ENCODE measurements around the gene FEN1. TPM values are rescaled to one million over a fixed set of nuclear protein-coding genes. Genes with fewer than 3 reads are reported as not detected.

FEN1 gene
- total RNA-seq, 2 experiments from 2014 or later = 141 to 150 TPM

DNA sequence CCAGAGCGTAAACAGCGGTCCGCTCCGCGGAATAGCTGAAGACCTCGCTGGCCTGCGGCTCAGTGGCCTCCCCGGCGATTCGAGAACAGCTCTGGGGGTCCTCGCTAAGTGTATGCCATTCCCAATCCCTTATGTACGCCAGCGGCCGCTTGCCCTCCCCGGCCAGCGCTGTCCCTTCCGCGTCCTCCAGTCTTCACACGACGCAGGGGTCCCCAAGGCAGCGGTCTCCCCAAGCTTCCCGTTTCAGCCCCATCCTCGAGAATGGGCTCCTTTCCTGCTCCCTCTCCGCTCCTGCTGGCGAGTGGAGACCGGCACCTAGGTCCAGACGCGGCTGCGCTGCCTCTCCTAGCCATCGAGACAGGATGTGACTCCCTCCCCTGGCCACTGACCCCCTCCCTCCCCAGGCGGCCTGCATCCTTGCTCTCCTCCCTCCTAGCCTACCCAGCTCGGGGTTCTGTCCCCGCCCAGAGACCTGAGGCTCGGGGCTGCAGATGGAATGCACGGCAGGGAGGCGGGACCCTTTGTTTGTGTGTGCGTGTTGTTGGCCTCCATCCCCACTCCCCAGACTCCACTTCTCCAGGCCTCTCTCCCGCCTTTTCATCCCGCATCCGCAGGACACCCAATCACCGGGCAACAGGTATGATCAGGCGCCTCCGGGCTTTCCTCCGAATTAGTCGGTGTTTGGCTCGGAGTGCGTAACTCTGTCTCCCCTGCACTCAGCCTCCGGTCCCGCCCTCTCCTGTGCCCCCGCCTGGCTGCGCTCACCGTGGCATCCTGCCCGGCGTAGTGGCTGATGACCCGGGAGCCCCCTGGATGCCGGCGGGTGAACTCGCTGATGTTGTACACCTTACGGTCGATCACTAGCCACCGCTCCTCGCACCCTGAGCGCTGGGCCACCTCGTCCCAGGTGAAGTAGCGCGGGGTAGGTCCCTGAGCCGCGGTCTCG is 23.4 kb downstream of the FEN1 start:
- Mint-ChIP-seq H3K4me3 (peak overlapping the region; percentile 92), H3K36me3 (peaks cover 22% of the 10 kb centered on the region), H3K4me1 (peaks cover 11% of the 10 kb centered on the region), H3K27me3 (peaks cover 15% of the 10 kb centered on the region), H3K9me3 (ENCODE audit: low read depth) (no peaks in the 10 kb centered on the region), H3K27ac (peak overlapping the region; percentile 91)
- CTCF ChIA-PET = interaction anchor here (1.0 to 10.5 kb wide), 12 partner anchors 8 to 515 kb away, joined by 3 to 173 read pairs (median 4); partner anchors contain the start of genes FADS2, FEN1 and TMEM258
- ATAC-seq (peak; percentile 68), DNase-seq (peak; percentile 80)

DNA sequence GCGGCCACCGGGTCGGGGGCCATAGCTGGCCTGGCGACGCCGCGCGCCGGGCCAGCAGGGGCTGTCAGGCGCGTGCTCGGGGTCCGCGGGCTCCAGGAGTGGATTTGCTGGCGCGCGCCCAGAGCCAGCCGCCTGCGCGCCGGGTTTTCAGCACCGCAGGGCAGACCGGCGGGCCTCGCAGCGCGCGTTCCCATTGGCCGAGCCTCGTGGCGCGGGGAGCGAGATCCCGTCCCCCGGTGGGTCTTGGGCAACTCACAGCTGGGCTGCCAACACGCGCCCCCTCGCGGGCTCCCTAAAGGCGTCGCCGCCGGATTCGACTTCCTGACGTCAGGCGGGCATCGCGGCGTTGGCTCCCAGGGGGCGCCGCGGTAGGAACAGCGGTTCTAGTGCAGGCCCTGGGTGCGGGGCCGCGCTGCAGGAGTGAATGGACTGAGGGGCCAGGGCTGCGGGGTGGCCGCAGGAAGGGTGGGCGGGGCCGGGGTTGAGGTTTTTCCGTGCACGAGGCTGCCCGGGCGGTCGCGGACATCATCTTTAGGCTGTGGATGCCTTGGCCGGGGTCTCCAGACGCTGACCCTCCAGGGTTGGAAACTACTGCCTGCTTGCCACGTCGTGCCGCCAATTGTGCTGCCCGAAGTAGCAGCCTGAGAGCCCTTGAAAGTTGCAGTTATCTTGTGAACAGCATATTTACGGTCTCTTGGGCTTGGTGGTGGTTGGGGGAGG is 24.2 kb downstream of the FEN1 start, which contains the start of gene FADS1:
Gene FADS1, minus strand, starts transcription at position 268 of the 720 bp plus-strand sequence. Its CDS starts 74 bp downstream, at position 194.
- Mint-ChIP-seq H3K4me3 (peak within 1 kb of the TSS; percentile 92), H3K27ac (peak within 1 kb of the TSS; percentile 91), H3K36me3 (peaks cover 19% of the 10 kb centered on the region), H3K4me1 (peaks cover 11% of the 10 kb centered on the region), H3K27me3 (peaks cover 15% of the 10 kb centered on the region), H3K9me3 (ENCODE audit: low read depth) (no peaks in the 10 kb centered on the region)
- CTCF ChIA-PET = interaction anchor here (1.5 to 10.5 kb wide), 4 partner anchors 12 to 20 kb away, joined by 3 to 173 read pairs (median 34); partner anchors contain the start of genes FADS2, FEN1 and TMEM258
- DNase-seq (peak; percentile 88), ATAC-seq (peak; percentile 67)

DNA sequence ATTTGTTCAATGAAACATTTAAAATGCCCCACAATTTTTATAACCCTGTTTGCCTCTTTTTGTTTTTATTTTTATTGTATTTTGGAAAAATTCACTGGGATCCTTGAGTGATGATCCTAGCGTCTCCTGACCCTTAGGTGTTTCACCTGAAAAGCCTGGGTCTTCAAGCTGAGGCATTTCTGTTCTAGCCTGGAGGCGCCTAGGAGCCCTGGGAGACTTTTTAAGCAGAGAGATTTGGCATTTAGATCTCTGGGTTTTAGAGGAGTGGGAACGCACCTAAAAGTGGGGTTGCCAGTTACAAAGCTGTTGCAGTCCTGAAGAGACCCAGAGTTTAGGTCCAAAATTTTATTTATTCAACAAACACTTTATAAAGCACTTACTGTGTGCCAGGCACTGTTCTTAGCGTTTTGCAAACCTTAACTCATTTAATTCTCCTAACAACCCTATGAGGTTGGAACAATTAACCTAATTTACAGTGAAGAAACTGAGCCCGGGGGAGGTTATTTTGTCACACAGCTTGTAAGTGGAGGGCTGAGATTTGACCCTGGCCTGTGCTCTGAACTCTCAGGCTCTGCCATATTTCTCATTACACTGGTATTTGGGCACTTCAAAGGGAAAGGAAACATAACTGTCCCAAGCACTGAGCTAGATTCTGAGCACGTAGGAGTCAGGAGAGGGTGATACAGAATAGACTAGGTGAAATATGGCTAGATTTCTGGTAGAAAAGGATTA is 24.9 kb downstream of the FEN1 start:
- peak overlapping the region; percentile 92 for H3K4me3 Mint-ChIP-seq
- peak overlapping the region; percentile 24 for H3K27ac Mint-ChIP-seq
- peaks cover 11% of the 10 kb centered on the region for H3K4me1 Mint-ChIP-seq
- DNase-seq (no peak), ATAC-seq (no peak)
- H3K36me3 Mint-ChIP-seq = peaks cover 14% of the 10 kb centered on the region
- H3K27me3 Mint-ChIP-seq = peaks cover 15% of the 10 kb centered on the region
- CTCF ChIA-PET = interaction anchor here (1.0 to 10.5 kb wide), 5 partner anchors 10 to 81 kb away, joined by 3 to 173 read pairs (median 7); partner anchors contain the start of genes FADS2, FEN1 and TMEM258
- no peaks in the 10 kb centered on the region for H3K9me3 Mint-ChIP-seq (ENCODE audit: low read depth)

DNA sequence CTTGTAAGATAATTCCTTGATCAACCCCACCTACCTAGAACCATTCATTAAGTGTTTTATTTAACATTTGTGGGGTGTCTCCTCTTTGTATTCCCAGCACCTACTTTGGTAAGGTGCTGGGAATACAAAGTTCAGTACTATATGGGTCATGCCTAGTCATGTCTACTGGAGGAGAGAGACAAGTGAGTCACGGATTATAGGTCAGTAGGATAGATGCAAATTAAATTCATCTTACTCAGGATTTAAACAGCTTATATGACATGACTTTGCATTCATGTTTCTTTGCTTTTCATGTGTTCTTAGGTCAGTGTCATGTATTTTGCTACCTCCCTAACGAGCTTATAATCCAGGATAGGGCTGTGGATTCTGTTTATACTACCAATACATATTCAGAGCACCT is 27.5 kb downstream of the FEN1 start:
- no peak overlapping the region for H3K4me3 Mint-ChIP-seq
- CTCF ChIA-PET = interaction anchor here (0.9 to 1.4 kb wide), 2 partner anchors 9 to 23 kb away, joined by 5 read pairs; no protein-coding TSS in a partner anchor
- peaks cover 6% of the 10 kb centered on the region for H3K36me3 Mint-ChIP-seq
- ATAC-seq (no peak), DNase-seq (no peak)
- H3K4me1 Mint-ChIP-seq = peaks cover 6% of the 10 kb centered on the region
- peaks cover 20% of the 10 kb centered on the region for H3K27me3 Mint-ChIP-seq
- no peaks in the 10 kb centered on the region for H3K9me3 Mint-ChIP-seq (ENCODE audit: low read depth)
- H3K27ac Mint-ChIP-seq = no peak overlapping the region

DNA sequence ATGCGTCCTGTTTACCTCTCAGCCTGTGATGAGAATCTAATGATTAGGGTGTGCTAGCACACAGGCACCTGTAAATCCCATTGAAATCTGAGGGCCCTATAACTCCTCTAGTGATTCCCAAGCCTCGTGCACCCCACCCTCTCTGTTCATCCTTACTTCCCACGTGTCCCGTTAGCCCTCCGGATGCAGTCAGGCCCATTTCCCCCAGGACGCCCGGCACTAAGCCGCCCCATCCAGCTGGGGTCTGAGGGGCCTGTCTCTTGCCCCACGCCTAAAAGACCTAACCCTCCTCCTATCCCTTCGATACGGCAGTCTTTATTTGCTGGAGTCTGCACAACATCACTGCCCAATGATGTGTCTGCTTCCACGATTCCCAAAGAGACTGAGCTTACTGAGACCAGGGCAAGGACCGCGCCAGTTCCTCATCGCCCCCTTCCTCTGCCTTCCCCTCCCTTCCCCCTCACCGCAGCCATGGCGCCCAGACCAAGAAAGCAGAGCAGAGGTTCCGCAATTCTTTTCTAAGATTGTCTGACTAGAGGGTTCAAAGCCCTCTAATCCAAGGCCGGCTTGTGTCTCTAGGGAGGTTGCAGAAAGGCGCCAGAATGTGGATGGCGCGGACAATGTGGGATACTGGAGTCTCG is 34.3 kb downstream of the FEN1 start:
- H3K36me3 Mint-ChIP-seq = peaks cover 18% of the 10 kb centered on the region
- CTCF ChIA-PET = interaction anchor here (0.6 to 7.4 kb wide), 2 partner anchors 11 to 28 kb away, joined by 3 to 61 read pairs; partner anchors contain the start of gene FADS1
- H3K27ac Mint-ChIP-seq = peak overlapping the region; percentile 90
- no peaks in the 10 kb centered on the region for H3K9me3 Mint-ChIP-seq (ENCODE audit: low read depth)
- no peak for ATAC-seq
- peaks cover 38% of the 10 kb centered on the region for H3K4me1 Mint-ChIP-seq
- H3K4me3 Mint-ChIP-seq = peak overlapping the region; percentile 85
- DNase-seq = no peak
- peaks cover 17% of the 10 kb centered on the region for H3K27me3 Mint-ChIP-seq

- Mint-ChIP-seq H3K36me3 (peaks cover 19% of the 10 kb centered on the region), H3K9me3 (ENCODE audit: low read depth) (no peaks in the 10 kb centered on the region), H3K4me3 (peak within 1 kb of the TSS; percentile 85), H3K27me3 (peaks cover 17% of the 10 kb centered on the region), H3K27ac (peak within 1 kb of the TSS; percentile 90), H3K4me1 (peaks cover 43% of the 10 kb centered on the region)
- DNase-seq (peak; percentile 94), ATAC-seq (peak; percentile 89)
- CTCF ChIA-PET = interaction anchor here (0.6 to 7.4 kb wide), 8 partner anchors 9 to 254 kb away, joined by 3 to 61 read pairs (median 4); partner anchors contain the start of gene FADS1
Measured at GRCh38 chr11:61827571-61828378, 35.1 kb downstream of the FEN1 start, which contains the start of gene FADS2. Gene FADS2 (plus strand): TSS chr11:61828300. CDS start chr11:61828391, 91 bp downstream.

DNA sequence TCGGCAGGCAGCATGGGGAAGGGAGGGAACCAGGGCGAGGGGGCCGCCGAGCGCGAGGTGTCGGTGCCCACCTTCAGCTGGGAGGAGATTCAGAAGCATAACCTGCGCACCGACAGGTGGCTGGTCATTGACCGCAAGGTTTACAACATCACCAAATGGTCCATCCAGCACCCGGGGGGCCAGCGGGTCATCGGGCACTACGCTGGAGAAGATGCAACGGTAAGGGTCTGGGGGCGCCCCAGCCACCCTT is 35.6 kb downstream of the FEN1 start:
- Mint-ChIP-seq H3K36me3 (peaks cover 19% of the 10 kb centered on the region), H3K9me3 (ENCODE audit: low read depth) (no peaks in the 10 kb centered on the region), H3K4me3 (peak overlapping the region; percentile 85), H3K4me1 (peaks cover 48% of the 10 kb centered on the region), H3K27me3 (peaks cover 14% of the 10 kb centered on the region), H3K27ac (peak overlapping the region; percentile 90)
- ATAC-seq (no peak), DNase-seq (no peak)
- CTCF ChIA-PET = interaction anchor here (0.7 to 7.4 kb wide), 10 partner anchors 8 to 254 kb away, joined by 3 to 61 read pairs (median 4); partner anchors contain the start of gene FADS1

DNA sequence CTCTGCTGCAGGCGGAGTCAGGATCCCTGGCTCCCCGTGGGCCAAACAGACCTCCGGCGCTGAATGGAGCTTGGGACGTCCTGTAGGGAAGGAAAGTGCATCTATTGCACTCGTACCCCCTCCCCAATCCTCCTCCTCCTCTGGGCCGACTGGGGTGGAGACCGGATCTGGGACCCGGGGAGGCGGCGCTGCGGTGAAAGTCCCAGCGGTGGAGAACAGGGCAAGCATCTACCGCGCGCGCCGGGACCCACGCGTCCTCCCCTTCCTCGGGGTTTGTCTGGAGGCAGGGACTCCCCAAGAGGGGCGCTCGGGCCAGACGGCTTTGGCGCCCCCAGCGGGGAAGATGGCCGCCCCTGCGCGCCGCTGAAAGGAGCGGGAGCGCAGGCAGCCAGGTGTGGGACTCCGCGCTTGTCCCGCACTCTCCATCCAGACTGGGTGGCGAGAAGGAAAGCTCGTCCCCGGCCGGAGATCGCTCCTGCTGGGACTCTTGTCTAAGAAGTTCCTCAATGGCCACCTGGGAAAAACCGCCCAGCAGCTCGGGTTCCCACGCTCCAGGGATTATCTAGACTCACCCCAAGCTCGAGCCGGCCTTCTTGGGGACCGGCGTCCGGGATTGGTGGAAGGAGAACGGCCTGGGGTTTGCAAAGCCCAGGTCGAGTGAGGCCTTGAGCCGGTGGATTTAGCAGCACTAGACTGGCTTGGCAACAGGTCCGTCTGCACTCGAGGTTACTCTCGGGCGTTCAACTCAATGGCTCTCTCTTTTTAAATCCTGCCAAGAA is 36.1 kb downstream of the FEN1 start:
- peaks cover 14% of the 10 kb centered on the region for H3K27me3 Mint-ChIP-seq
- H3K4me1 Mint-ChIP-seq = peaks cover 53% of the 10 kb centered on the region
- CTCF ChIA-PET = interaction anchor here (0.7 to 7.4 kb wide), 12 partner anchors 8 to 253 kb away, joined by 3 to 61 read pairs (median 4); partner anchors contain the start of genes FADS1, FEN1 and TMEM258
- H3K27ac Mint-ChIP-seq = peak overlapping the region; percentile 90
- ATAC-seq = peak; percentile 54
- peak; percentile 68 for DNase-seq
- H3K4me3 Mint-ChIP-seq = peak overlapping the region; percentile 85
- H3K9me3 Mint-ChIP-seq (ENCODE audit: low read depth) = no peaks in the 10 kb centered on the region
- H3K36me3 Mint-ChIP-seq = peaks cover 22% of the 10 kb centered on the region

DNA sequence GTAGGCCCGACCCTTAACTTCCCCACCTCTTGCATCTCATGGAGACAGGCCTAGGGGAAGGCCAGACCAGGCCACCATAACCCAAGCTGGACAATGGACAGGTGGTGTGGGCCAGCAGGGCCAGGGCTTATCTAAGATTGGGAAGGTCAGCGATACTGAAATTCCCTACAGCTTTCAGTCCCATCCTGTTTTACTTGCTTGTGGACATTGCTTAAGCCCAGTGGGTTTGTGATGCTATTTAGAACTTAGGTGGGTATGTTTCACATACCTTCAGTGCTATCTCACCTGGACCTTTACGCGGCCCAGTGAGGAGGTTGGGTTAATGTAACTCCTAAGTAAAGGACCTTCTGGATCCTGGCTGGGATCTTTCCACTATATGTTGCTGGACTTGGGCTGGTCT is 37.1 kb downstream of the FEN1 start:
- no peak for DNase-seq
- CTCF ChIA-PET = interaction anchor here (0.6 to 7.4 kb wide), 6 partner anchors 10 to 252 kb away, joined by 3 to 61 read pairs (median 5); partner anchors contain the start of gene FADS1
- H3K4me1 Mint-ChIP-seq = peaks cover 63% of the 10 kb centered on the region
- H3K27ac Mint-ChIP-seq = no peak overlapping the region
- H3K36me3 Mint-ChIP-seq = peaks cover 25% of the 10 kb centered on the region
- H3K9me3 Mint-ChIP-seq (ENCODE audit: low read depth) = no peaks in the 10 kb centered on the region
- H3K4me3 Mint-ChIP-seq = peak overlapping the region; percentile 85
- H3K27me3 Mint-ChIP-seq = peaks cover 11% of the 10 kb centered on the region
- no peak for ATAC-seq

DNA sequence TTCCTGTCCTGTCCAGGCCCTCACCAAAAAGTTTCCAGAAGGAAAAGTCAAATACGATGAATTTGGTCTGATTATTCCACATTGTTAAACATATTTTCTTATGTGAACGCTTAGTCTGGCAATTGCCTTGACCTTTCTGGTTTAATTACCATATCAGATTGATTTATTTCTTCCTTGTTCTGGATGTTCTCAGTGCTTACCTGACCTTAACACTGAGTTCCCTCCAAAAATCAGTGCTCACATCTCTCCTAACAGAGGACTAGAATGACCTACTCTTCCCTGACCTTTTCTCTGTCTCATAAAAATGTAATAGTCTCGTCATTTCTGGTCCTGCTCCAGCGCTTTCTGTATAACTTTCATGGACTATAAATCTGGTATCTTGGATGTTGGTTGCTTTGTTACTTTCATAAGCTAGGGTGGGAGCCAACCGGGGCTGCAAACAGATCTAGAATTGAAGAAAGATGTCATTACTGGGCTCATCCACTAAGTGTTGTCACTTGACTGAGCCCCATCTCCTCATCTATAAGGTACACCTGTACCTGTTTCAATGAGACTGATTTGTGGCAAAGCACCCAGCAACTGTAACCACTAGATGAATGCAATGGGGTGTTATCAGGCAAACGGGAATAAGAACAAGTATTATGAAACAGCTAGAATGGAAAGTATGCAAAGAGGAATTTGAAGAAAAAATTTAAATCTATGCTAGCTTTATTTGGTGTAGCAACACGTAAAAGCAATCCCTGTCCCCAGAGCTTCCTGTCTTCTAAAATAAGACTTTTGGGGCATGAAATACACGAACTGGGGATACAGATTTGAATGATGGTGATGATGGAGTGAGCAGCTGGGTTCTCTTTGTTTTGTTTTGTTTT is 37.8 kb downstream of the FEN1 start:
- Mint-ChIP-seq H3K4me3 (peak overlapping the region; percentile 85), H3K27ac (peak overlapping the region; percentile 57), H3K9me3 (ENCODE audit: low read depth) (no peaks in the 10 kb centered on the region), H3K4me1 (peaks cover 68% of the 10 kb centered on the region), H3K27me3 (peaks cover 11% of the 10 kb centered on the region), H3K36me3 (peaks cover 26% of the 10 kb centered on the region)
- CTCF ChIA-PET = interaction anchor here (0.6 to 7.4 kb wide), 6 partner anchors 14 to 252 kb away, joined by 3 to 61 read pairs (median 4); partner anchors contain the start of gene FADS1
- DNase-seq (no peak), ATAC-seq (no peak)

Data from activated CD8-positive, alpha-beta memory T cell treated with anti-CD3 and anti-CD28 coated beads, Interleukin-2, amount 10 ng/mL, durations not matched to agents 7 days and 5 days (primary cell).